HFF-Myc (cell line): ENCODE data around the gene CEP290.
"Not testable (repeated sequence)": the region's sequence is repeated elsewhere in the genome, so short reads cannot be mapped to it uniquely, and the experiment has no call there.

Experiments used
- DNase-seq: peaks from one replicate; pipeline ENCODE4 v3.0.0-alpha.2; 2011; ENCODE audit warnings: low read depth; ENCODE audit errors: extremely low read depth
- H3K4me3 ChIP-seq: replicated peaks from 2 replicates; pipeline ENCODE4 v1.5.1; 2011; ENCODE audit warnings: low read depth, mild to moderate bottlenecking, control low read depth, low read length
- TF ChIP-seq, protein P1 (sequence below): IDR thresholded peaks from 2 replicates; pipeline ENCODE4 v1.5.1; 2012; ENCODE audit warnings: mild to moderate bottlenecking, low read depth, low read length, control low read depth; ENCODE audit errors: missing control alignments

The CEP290 gene

DNA sequence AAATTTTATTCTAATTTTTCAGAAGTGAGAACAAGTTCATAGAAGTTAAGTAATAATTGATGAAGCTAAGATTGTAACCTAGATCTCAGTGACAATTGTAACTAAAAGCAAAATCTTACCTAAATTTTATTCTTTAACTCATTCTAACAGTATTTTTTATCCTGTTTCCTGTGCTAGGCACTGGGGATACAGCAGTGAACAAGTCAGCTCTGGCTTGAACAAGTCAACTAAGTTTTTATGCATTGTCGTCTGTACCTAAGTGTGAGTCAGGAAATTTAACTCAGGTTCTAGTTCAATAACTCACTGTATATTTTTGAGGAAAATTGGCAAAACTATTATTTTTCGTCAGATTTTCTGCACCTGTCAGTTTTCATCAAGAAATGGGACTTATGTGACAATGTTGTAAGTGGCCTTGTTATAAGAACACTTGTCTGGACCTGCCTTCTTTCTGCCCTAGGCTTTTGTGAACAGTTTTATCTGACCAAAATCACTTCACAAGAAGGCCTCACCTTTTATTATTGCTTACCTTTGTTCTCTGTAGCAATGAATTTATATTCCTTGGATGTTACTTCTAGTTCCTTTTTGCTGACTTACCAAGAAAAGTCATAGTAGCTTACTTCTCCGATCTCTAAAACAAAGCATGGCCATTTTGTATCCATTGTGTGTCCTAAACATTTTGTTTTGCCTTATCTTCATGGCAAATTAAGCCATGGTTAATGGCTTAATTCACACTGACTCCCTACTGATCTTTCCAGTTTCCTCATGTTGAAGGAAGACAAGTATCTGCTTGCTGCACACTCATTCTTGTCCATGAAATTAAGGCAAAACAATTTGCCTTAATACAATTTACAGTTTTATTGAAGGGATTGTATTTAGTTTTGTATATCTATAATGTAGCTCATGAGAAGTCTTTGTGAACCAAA lies 2.9 kb upstream of the CEP290 start:
- TF ChIP-seq, protein P1, sequence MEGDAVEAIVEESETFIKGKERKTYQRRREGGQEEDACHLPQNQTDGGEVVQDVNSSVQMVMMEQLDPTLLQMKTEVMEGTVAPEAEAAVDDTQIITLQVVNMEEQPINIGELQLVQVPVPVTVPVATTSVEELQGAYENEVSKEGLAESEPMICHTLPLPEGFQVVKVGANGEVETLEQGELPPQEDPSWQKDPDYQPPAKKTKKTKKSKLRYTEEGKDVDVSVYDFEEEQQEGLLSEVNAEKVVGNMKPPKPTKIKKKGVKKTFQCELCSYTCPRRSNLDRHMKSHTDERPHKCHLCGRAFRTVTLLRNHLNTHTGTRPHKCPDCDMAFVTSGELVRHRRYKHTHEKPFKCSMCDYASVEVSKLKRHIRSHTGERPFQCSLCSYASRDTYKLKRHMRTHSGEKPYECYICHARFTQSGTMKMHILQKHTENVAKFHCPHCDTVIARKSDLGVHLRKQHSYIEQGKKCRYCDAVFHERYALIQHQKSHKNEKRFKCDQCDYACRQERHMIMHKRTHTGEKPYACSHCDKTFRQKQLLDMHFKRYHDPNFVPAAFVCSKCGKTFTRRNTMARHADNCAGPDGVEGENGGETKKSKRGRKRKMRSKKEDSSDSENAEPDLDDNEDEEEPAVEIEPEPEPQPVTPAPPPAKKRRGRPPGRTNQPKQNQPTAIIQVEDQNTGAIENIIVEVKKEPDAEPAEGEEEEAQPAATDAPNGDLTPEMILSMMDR: no peak

DNA sequence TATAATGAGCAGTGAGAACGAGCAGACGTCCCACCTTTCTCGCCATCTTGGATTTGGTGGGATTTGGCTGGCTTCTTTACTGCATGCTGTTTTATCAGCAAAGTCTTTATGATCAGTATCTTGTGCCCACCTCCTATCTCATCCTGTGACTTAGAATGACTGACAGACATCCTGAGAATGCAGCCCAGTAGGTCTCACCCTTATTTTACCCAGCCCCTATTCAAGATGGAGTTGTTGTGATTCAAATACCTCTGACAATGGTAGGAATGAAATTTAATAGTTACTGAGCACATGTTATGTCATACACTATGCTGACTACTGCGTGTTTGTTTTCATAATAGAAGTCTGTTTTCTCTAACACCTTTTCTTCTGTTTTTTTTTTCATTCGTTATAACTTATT lies 2.1 kb upstream of the CEP290 start:
- DNase-seq: no peak
- peak overlapping the region; percentile 95; the same call in 1 of the 2 replicates for H3K4me3 ChIP-seq
- TF ChIP-seq, protein P1: no peak

More for the DNA sequence above, 2.9 kb upstream of the CEP290 start:
- no peak overlapping the region for H3K4me3 ChIP-seq
- no peak for DNase-seq

DNA sequence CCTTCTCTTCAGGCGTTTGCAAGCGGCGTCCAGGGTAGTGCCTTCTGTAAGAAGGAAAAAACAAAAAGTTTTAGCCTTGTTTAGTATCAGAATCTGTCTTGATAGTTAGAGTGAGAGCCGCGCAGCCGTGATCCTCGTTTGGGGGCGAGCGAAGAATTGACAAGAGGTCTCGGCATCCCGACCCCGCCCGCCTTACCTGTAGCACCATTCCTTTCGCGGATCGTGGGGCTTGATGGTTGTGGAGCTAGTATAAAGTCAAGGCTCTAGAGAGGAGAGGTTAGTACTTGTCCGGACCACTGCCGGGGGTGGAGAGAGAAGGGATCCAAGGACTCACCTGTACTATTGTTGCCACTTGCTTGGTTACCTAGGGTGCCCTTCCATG lies 713 bp upstream of the CEP290 start:
- no peak for DNase-seq

DNA sequence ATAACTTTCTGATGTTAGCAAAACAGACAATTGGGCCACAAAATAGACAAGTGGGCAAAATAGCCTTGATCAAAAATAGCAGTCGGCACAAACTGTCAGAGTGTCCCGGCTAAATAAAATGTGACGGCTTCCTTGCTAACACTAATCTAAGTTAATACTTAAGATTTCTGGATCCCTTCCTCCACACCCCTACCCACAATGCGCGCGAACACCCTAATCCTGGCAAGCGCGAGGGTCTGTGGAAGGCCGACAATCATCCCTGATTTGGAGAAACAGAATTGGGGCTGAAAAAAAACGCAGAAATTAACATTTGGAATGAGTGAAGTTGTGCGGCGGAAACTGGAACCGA lies 489 bp downstream of the CEP290 start:
- H3K4me3 ChIP-seq: peak overlapping the region; percentile 95
- TF ChIP-seq, protein P1: no peak
- DNase-seq: no peak

More for the DNA sequence above, 713 bp upstream of the CEP290 start:
- TF ChIP-seq, protein P1: no peak
- H3K4me3 ChIP-seq: peak overlapping the region; percentile 95

DNA sequence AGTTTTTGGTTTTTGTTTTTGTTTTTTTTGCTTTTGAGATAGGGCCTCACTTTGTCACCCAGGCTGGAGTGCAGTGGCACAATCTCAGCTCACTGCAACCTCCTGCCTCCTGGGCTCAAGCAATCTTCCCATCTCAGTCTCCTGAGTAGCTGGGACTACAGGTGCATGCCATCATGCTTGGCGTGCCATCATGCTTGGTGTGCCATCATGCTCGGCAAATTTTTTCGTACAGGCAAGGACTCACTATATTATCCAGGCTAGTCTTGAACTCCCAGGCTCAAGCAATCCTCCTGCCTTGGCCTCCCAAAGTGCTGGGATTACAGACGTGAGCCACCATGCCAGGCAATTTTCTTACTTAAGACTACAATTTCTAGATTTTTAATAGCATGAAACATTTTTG lies 2.2 kb downstream of the CEP290 start:
- H3K4me3 ChIP-seq, DNase-seq: not testable (repeated sequence)

DNA sequence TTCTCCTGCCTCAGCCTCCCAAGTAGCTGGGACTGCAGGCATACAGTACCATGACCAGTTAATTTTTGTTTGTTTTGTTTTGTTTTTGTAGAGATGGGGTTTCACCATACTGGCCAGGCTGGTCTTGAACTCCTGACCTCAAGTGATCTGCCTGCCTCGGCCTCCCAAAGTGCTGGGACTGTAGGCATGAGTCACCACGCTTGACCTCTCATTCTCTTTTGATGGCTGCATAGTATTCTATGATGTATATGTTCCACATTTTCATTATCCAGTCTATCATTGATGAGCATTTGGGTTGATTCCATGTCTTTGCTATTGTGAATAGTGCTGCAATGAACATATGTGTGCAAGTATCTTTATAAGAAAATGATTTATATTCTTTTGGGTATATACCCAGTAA lies 8.7 kb downstream of the CEP290 start:
- not testable (repeated sequence) for DNase-seq, H3K4me3 ChIP-seq

DNA sequence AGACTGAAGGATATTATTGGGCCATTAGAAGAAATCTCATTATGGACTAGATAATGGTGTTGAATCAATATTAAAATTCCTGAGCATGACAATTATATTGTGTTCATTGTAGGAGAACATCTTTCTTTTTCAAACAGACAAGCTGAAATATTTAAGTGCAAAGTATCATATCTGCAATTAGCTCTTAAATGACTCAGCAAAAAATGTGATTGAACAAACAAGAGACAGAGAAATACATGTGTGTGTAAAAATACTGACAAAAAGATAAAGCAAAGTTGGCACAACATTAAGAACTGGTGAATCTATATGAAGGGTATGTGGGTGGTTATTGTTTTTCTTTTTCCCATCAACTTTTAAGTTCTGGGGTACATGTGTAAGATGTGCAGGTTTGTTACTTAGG lies 9.5 kb downstream of the CEP290 start:
- H3K4me3 ChIP-seq: no peak overlapping the region
- TF ChIP-seq, protein P1: no peak
- no peak for DNase-seq

DNA sequence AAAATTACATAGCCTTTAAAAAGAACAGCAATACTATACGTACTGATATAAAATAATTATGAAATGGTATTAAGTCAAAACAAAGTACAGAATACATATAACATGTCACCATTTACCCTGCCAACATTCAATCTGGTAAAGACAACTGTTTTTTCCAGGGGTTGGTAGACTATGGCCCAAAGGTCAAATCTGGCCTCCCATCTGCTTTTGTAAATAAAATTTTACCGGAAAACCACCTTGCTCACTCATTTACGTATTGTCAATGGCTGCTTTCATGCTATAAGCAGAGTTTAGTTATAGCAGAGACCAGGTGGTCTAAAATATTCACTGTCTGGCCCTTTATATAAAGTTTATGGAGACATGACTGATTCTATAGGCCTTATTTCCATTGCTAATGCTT lies 14.0 kb downstream of the CEP290 start:
- no peak for DNase-seq
- H3K4me3 ChIP-seq: no peak overlapping the region
- TF ChIP-seq, protein P1: no peak
